HG03439 (cell line): ENCODE data around the gene SRBD1.
A peak's percentile ranks its signal among the peaks of the same experiment; 100 is the strongest.

Experiments
- ATAC-seq: cut with Tn5 transposase; IDR thresholded peaks from one replicate; pipeline ENCODE4 v1.9.1; 2021; ENCODE audit warnings: mild to moderate bottlenecking, moderate library complexity; ENCODE audit not compliant: unreplicated experiment

SRBD1 gene

GRCh38 chr2:45611020-45611859 is at the start of gene SRBD1:
Gene SRBD1 (minus strand): TSS chr2:45611267. CDS start chr2:45605441, 5,826 bp downstream.
- peak; percentile 95 for ATAC-seq

GRCh38 chr2:45654250-45654649 is 43.2 kb upstream of the SRBD1 start:
- no peak for ATAC-seq

GRCh38 chr2:45653122-45653913 is 42.3 kb upstream of the SRBD1 start:
- ATAC-seq: no peak

- no peak for ATAC-seq
These were observed 41.3 kb upstream of the SRBD1 start for GRCh38 chr2:45652090-45653031.

GRCh38 chr2:45651415-45652089 is 40.5 kb upstream of the SRBD1 start, which contains the start of gene PRKCE:
Gene PRKCE (plus strand): TSS chr2:45651675.
- ATAC-seq: peak; percentile 21

- ATAC-seq: peak; percentile 71
These were observed 39.9 kb upstream of the SRBD1 start for GRCh38 chr2:45650851-45651414.

- peak; percentile 22 for ATAC-seq
These were observed 39.1 kb upstream of the SRBD1 start for GRCh38 chr2:45649858-45650811.

GRCh38 chr2:45649462-45649857 is 38.4 kb upstream of the SRBD1 start:
- no peak for ATAC-seq

GRCh38 chr2:45648636-45649035 is 37.6 kb upstream of the SRBD1 start:
- no peak for ATAC-seq

GRCh38 chr2:45647986-45648520 is 37.0 kb upstream of the SRBD1 start:
- ATAC-seq: no peak

- no peak for ATAC-seq
These were observed 36.3 kb upstream of the SRBD1 start for GRCh38 chr2:45647356-45647755.

GRCh38 chr2:45646289-45646688 is 35.2 kb upstream of the SRBD1 start:
- ATAC-seq: no peak

- peak; percentile 57 for ATAC-seq
These were observed 32.8 kb upstream of the SRBD1 start for GRCh38 chr2:45643543-45644542.

GRCh38 chr2:45643095-45643494 is 32.0 kb upstream of the SRBD1 start:
- no peak for ATAC-seq

GRCh38 chr2:45640576-45640975 is 29.5 kb upstream of the SRBD1 start:
- ATAC-seq: no peak

- ATAC-seq: no peak
These were observed 26.4 kb upstream of the SRBD1 start for GRCh38 chr2:45637440-45637839.

- no peak for ATAC-seq
These were observed 24.9 kb upstream of the SRBD1 start for GRCh38 chr2:45636008-45636407.
